HG03097 (cell line): ENCODE measurements around the gene ZFP28.
A peak's percentile ranks its signal among the peaks of the same experiment; 100 is the strongest.

Experiments
- ATAC-seq: cut with Tn5 transposase; IDR thresholded peaks from one replicate; pipeline ENCODE4 v1.9.1; 2021; ENCODE audit not compliant: unreplicated experiment, low FRiP score

Gene ZFP28

DNA sequence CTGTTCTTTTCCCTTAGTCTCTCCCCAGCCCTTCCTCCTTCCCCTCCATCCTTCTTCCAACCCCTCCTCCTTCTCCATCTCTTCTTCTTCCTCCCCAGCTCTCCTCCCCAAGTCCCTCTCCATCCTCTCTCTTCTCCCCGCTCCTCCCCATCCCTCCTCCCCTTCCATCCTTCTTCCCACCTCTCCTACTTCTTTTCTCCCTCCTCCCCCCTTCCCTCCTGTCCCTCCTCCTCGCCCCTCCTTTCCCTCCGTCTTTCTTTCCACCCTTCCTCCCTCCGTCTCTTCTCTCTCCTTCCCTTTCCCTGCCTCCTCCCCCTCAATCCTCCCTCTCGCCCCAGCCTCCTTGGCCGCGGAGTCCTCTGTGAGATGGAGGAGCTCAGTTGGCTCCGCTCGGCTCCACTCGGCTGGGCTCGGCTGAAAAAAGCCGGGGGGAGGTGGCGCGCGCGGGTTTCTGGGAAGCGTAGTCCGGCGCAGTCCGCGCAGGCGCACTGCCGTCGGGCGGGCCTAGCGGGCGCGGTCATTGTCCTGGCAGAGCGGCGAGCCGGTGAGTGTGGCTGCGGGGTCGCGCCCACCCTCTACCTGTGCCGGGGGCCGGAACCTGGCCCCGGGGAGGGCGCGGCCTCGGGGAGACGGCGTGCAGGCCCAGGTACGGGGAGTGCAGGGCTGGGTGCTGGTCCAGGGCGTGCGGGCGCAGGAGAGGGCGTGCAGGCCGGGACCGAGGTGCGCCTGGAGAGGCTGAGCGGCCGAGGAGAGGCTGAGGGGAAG is 56.2 kb downstream of the ZFP28 start, which contains the start of gene ZNF71:
ZNF71 (plus strand) TSS at position 520 of the 765 bp plus-strand sequence. CDS start 6,257 bp downstream, outside the sequence.
- ATAC-seq: peak; percentile 87

DNA sequence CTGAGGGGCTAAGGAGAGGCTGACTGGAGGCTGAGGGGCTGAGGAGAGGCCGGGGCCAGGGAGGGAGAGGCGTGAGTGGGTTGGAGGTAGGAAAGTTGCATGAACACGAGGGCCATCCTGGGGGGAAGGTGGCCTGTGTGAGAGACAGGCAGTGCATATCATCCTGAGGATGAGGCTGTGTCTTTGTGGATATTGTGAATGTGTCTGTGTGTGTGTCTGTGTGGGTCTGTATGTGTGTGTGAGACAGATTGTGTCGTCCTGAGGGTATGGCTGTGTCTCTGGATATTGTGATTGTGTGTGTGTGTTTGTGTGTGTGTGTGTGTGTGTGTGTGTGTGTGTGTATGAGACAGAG is 56.8 kb downstream of the ZFP28 start:
- ATAC-seq: no peak

DNA sequence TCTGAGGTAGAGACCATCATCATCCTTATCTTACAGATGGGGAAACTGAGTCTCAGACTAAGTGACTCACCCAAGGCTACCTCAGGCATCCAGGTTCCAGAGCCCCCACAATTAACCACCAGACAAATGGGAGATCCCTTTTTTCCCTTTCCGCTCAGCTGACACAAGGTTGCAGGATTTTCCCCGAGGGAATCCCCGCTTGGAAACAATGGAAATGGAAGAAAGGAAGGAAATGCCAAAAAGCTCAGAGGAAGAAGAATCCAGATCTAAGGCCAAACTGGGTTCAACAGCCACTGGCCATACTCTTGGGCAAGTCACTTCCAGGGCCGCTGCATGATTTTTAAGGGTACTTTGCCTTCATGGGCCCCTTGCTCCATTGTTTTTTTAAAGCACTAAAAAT is 57.9 kb downstream of the ZFP28 start:
- ATAC-seq: no peak

DNA sequence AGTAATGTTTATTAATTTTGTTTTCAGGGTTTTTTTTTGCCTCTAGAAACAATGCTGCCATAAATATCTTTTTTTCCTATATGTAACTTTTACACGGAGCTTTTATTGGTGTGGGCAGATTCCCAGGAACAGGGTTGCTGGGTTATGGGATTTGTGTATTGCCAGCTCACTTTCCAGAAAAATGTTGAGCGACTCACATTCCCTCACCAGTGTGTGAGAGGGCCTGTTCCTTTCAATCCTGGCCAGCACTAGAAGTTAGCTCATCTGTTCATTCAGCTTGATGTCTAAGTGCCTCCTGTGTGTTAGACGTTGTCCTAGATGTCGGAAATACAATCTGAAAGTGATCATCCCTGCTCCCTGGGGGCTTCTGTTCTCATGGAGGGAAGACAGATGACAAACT is 58.9 kb downstream of the ZFP28 start:
- no peak for ATAC-seq

DNA sequence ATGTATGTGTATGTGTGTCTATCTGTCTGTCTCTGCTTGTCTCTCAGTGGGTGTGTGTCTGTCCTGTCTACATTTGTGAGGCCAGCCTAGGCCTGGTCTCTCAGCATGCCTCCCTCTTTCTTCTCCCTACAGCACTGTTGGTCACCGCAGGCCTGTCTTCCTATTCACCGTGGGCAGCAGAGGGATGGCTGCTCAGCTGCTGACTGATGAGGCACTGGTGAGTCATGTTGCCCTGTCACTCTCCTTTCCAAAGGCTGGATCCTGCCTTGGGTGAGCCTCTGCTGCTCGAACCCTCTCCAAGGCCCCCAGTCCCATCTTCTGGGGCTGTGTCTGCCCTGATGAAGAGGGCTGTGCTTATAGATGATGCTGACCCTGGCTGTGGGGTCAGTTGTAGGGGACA is 62.6 kb downstream of the ZFP28 start:
- ATAC-seq: no peak

DNA sequence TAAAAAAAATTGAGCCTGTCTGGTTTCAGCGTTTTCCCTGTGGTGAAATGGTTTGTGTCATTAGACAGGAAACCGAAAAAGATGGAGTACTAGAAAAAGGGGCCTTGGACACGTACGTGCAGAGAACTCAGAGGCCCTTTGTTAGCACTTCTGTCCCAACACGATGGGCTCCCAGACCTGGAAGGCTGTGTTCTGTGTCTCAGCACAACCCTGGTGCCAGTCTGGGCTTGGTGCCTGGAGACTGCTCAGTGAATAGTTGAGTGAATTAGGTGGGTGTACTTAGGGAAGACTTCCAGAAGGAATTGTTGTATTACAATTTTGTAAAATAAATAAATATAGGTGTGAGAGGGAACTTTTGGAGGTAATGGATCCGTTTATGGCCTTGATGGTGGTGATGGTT is 65.1 kb downstream of the ZFP28 start:
- no peak for ATAC-seq
